Suprapubic skin (tissue), 3 donors: ENCODE measurements around the gene PTTG1IP2.

ENCODE experiments used
- CTCF ChIP-seq, 2 donors: fragments of 200-600 bp in 1 of 2; fragments of 450-650 bp in 1 of 2; sonication (generic) in 1 of 2; IDR thresholded peaks; one replicate each; pipeline ENCODE4 v1.5.1; 2016 to 2019; ENCODE audit warnings: antibody characterized with exemption in 2 of 2, mild to moderate bottlenecking in 1 of 2, moderate library complexity in 1 of 2
- EP300 ChIP-seq: sonication (generic); formaldehyde crosslinking; IDR thresholded peaks from one replicate; pipeline ENCODE4 v1.6.1; 2017; ENCODE audit warnings: antibody characterized with exemption
- POLR2A ChIP-seq, 2 donors: fragments of 450-650 bp; IDR thresholded peaks; one replicate each; pipeline ENCODE4 v1.6.1; 2017; ENCODE audit warnings: antibody characterized with exemption in 2 of 2, mild to moderate bottlenecking in 2 of 2, moderate library complexity in 2 of 2

- TF ChIP-seq EP300 (no peak), CTCF (IDR thresholded peaks at IDR 0.05) (no peak), POLR2A (IDR thresholded peaks at IDR 0.05) (no peak)
Observed at GRCh38 chr7:90503367-90503766, 33.9 kb downstream of the PTTG1IP2 start.
